A549 (cell line): ENCODE measurements around the gene ZNF619. TPM values are rescaled to one million over a fixed set of nuclear protein-coding genes. Genes with fewer than 3 reads are reported as not detected.
A peak's percentile ranks its signal among the peaks of the same experiment; 100 is the strongest.

Source experiments
- BHLHE40 ChIP-seq: IDR thresholded peaks from 2 replicates; pipeline ENCODE4 v1.6.1; 2012; ENCODE audit warnings: low read depth, low read length, inconsistent platforms
- CBX2 ChIP-seq: fragments of 200-600 bp; sonication (generic); IDR thresholded peaks from 2 replicates; pipeline ENCODE4 v1.6.1; 2016; ENCODE audit warnings: low read depth, mild to moderate bottlenecking, borderline replicate concordance
- CBX8 ChIP-seq: fragments of 200-600 bp; sonication (generic); IDR thresholded peaks from 2 replicates; pipeline ENCODE4 v1.6.1; 2016
- CEBPB ChIP-seq, 2 experiments: fragments of >200 bp in 1 of 2; sonication (Bioruptor Twin) in 1 of 2; formaldehyde crosslinking in 1 of 2; IDR thresholded peaks; 2 replicates each; pipeline ENCODE4 v1.6.1; 2012 to 2016
- CHD2 ChIP-seq: fragments of 150-350 bp; IDR thresholded peaks from 2 replicates; pipeline ENCODE4 v1.6.1; 2014; ENCODE audit warnings: low read length; ENCODE audit not compliant: partially characterized antibody
- CHD4 ChIP-seq: fragments of 200-600 bp; sonication (generic); IDR thresholded peaks from 2 replicates; pipeline ENCODE4 v1.6.1; 2016; ENCODE audit warnings: antibody characterized with exemption, mild to moderate bottlenecking, borderline replicate concordance
- EHF ChIP-seq: fragments of 250-450 bp; sonication (Bioruptor Pico); IDR thresholded peaks from 2 replicates; pipeline ENCODE4 v1.5.0; 2020; ENCODE audit warnings: mild to moderate bottlenecking
- EP300 ChIP-seq, 2 experiments: fragments of >200 bp; sonication (Bioruptor Twin); formaldehyde crosslinking; IDR thresholded peaks; 2 replicates in 1 of 2; 3 replicates in 1 of 2; pipeline ENCODE4 v1.6.1; 2016 to 2017
- FOSB ChIP-seq: fragments of 250-450 bp; sonication (Bioruptor Pico); IDR thresholded peaks from 2 replicates; pipeline ENCODE4 v1.5.0; 2020; ENCODE audit warnings: mild to moderate bottlenecking, moderate library complexity
- FOXS1 ChIP-seq: fragments of 250-450 bp; sonication (Bioruptor Pico); IDR thresholded peaks from 2 replicates; pipeline ENCODE4 v1.5.0; 2020; ENCODE audit warnings: mild to moderate bottlenecking, moderate library complexity
- GATA3 ChIP-seq: IDR thresholded peaks from 2 replicates; pipeline ENCODE4 v1.6.1; 2012; ENCODE audit warnings: borderline replicate concordance
- HDAC2 ChIP-seq: fragments of 200-600 bp; sonication (generic); IDR thresholded peaks from 2 replicates; pipeline ENCODE4 v1.6.1; 2016
- HOXA7 ChIP-seq: fragments of 250-450 bp; sonication (Bioruptor Pico); IDR thresholded peaks from 2 replicates; pipeline ENCODE4 v1.5.0; 2020; ENCODE audit warnings: mild to moderate bottlenecking, moderate library complexity
- HOXB13 ChIP-seq: fragments of 250-450 bp; sonication (Bioruptor Pico); IDR thresholded peaks from 2 replicates; pipeline ENCODE4 v1.5.0; 2020; ENCODE audit warnings: low read depth, mild to moderate bottlenecking, moderate library complexity
- HOXB5 ChIP-seq: fragments of 250-450 bp; sonication (Bioruptor Pico); IDR thresholded peaks from 2 replicates; pipeline ENCODE4 v1.5.0; 2020; ENCODE audit warnings: mild to moderate bottlenecking, moderate library complexity
- JUN ChIP-seq, 2 experiments: fragments of >200 bp; sonication (Bioruptor Twin); formaldehyde crosslinking; IDR thresholded peaks; 2 replicates in 1 of 2; 3 replicates in 1 of 2; pipeline ENCODE4 v1.6.1; 2016 to 2017
- KDM1A ChIP-seq: fragments of 200-600 bp; sonication (generic); IDR thresholded peaks from 2 replicates; pipeline ENCODE4 v1.6.1; 2016; ENCODE audit warnings: low read depth, mild to moderate bottlenecking
- KDM5A ChIP-seq: fragments of 200-600 bp; sonication (generic); IDR thresholded peaks from 2 replicates; pipeline ENCODE4 v1.6.1; 2016; ENCODE audit warnings: antibody characterized with exemption, mild to moderate bottlenecking
- MAFK ChIP-seq: fragments of 450-650 bp; IDR thresholded peaks from 2 replicates; pipeline ENCODE4 v1.6.1; 2014; ENCODE audit not compliant: partially characterized antibody
- MAZ ChIP-seq: fragments of 150-350 bp; IDR thresholded peaks from 2 replicates; pipeline ENCODE4 v1.6.1; 2014; ENCODE audit warnings: antibody characterized with exemption, low read depth, low read length, borderline replicate concordance
- MYC ChIP-seq: IDR thresholded peaks from 2 replicates; pipeline ENCODE4 v1.6.1; 2012; ENCODE audit warnings: mild to moderate bottlenecking, inconsistent platforms, low read length, improper control_type of control experiment, borderline replicate concordance
- NFE2L2 ChIP-seq: fragments of 150-350 bp; conservative IDR thresholded peaks from 2 replicates; pipeline ENCODE4 v1.6.1; 2014; ENCODE audit warnings: low read length
- NPAS2 ChIP-seq: fragments of 250-450 bp; sonication (Bioruptor Pico); IDR thresholded peaks from 2 replicates; pipeline ENCODE4 v1.8.0; 2022; ENCODE audit warnings: mild to moderate bottlenecking, moderate library complexity, borderline replicate concordance
- PHF8 ChIP-seq: fragments of 200-600 bp; sonication (generic); IDR thresholded peaks from 2 replicates; pipeline ENCODE4 v1.6.1; 2016; ENCODE audit warnings: low read depth, mild to moderate bottlenecking, antibody characterized with exemption, moderate library complexity, borderline replicate concordance
- POLR2A ChIP-seq: IDR thresholded peaks from 2 replicates; pipeline ENCODE4 v1.6.1; 2012; ENCODE audit warnings: mild to moderate bottlenecking, low read length
- POLR2AphosphoS2 ChIP-seq: conservative IDR thresholded peaks from 2 replicates; pipeline ENCODE4 v1.6.1; 2012; ENCODE audit warnings: low read length, improper control_type of control experiment, inconsistent platforms
- RARB ChIP-seq: fragments of 250-450 bp; sonication (Bioruptor Pico); IDR thresholded peaks from 2 replicates; pipeline ENCODE4 v1.8.0; 2021; ENCODE audit warnings: mild to moderate bottlenecking, moderate library complexity
- RCOR1 ChIP-seq: fragments of 150-350 bp; IDR thresholded peaks from 2 replicates; pipeline ENCODE4 v1.6.1; 2014; ENCODE audit warnings: antibody characterized with exemption, low read length, low read depth
- RFX5 ChIP-seq: fragments of 450-650 bp; IDR thresholded peaks from 2 replicates; pipeline ENCODE4 v1.7.1; 2014; ENCODE audit warnings: antibody characterized with exemption, mild to moderate bottlenecking, moderate library complexity
- RNF2 ChIP-seq: fragments of 200-600 bp; sonication (generic); IDR thresholded peaks from 2 replicates; pipeline ENCODE4 v1.6.1; 2016; ENCODE audit warnings: low read depth, mild to moderate bottlenecking, antibody characterized with exemption, moderate library complexity, borderline replicate concordance
- SMC3 ChIP-seq: fragments of >200 bp; sonication (Bioruptor Twin); formaldehyde crosslinking; IDR thresholded peaks from 3 replicates; pipeline ENCODE4 v1.6.1; 2018; ENCODE audit warnings: inconsistent platforms
- SREBF2 ChIP-seq: fragments of 450-650 bp; IDR thresholded peaks from 2 replicates; pipeline ENCODE4 v1.6.1; 2014; ENCODE audit warnings: mild to moderate bottlenecking, moderate library complexity
- TP53 ChIP-seq: fragments of 250-450 bp; sonication (Bioruptor Pico); IDR thresholded peaks from 2 replicates; pipeline ENCODE4 v1.5.0; 2021; ENCODE audit warnings: mild to moderate bottlenecking, moderate library complexity
- ZC3H11A ChIP-seq: fragments of 450-650 bp; IDR thresholded peaks from 2 replicates; pipeline ENCODE4 v1.6.1; 2014; ENCODE audit warnings: antibody characterized with exemption, mild to moderate bottlenecking
- ZFP36 ChIP-seq: fragments of 450-650 bp; IDR thresholded peaks from 2 replicates; pipeline ENCODE4 v1.6.1; 2014; ENCODE audit warnings: borderline replicate concordance; ENCODE audit not compliant: partially characterized antibody
- ZSCAN20 ChIP-seq: fragments of 250-450 bp; sonication (Bioruptor Pico); IDR thresholded peaks from 2 replicates; pipeline ENCODE4 v1.8.0; 2022; ENCODE audit warnings: mild to moderate bottlenecking, moderate library complexity
- polyA plus RNA-seq, 4 experiments: library from polyadenylated mRNA; depleted of rRNA in 3 of 4; stranded (reverse); fragments of >200 nt; fragmentation: RNase III in 1 of 4; extraction: RNeasy Plus Mini Kit Qiagen cat#74134 plus additional on column Dnase treatment in 1 of 4; gene quantifications; 2 replicates in 3 of 4; 3 replicates in 1 of 4; pipeline ENCODE4 v1.2.3, GENCODE V29; 2011 to 2017
- TF ChIP-seq, protein P1 (sequence below): fragments of 150-350 bp; IDR thresholded peaks from 2 replicates; pipeline ENCODE4 v1.6.1; 2014; ENCODE audit warnings: low read depth, mild to moderate bottlenecking, low read length
- TF ChIP-seq, protein P2 (sequence below): IDR thresholded peaks from 2 replicates; pipeline ENCODE4 v1.6.1; 2012
- TF ChIP-seq, protein P3 (sequence below): fragments of >200 bp; sonication (Bioruptor Twin); formaldehyde crosslinking; IDR thresholded peaks from 2 replicates; pipeline ENCODE4 v1.6.1; 2016
- TF ChIP-seq, protein P4 (sequence below): fragments of 450-650 bp; IDR thresholded peaks from 2 replicates; pipeline ENCODE4 v1.6.1; 2014; ENCODE audit warnings: antibody characterized with exemption
- TF ChIP-seq, protein P5 (sequence below): fragments of >200 bp; sonication (Bioruptor Twin); formaldehyde crosslinking; IDR thresholded peaks from 3 replicates; pipeline ENCODE4 v1.5.1; 2016
- TF ChIP-seq, protein P6 (sequence below): fragments of 250-450 bp; sonication (Bioruptor Pico); IDR thresholded peaks from 2 replicates; pipeline ENCODE4 v1.5.0; 2020; ENCODE audit warnings: low read depth, mild to moderate bottlenecking, moderate library complexity

The ZNF619 gene
- polyA plus RNA-seq, 2 of the 4 experiments (the other 2 are of a cell fraction): 2.2 to 4.1 TPM

DNA sequence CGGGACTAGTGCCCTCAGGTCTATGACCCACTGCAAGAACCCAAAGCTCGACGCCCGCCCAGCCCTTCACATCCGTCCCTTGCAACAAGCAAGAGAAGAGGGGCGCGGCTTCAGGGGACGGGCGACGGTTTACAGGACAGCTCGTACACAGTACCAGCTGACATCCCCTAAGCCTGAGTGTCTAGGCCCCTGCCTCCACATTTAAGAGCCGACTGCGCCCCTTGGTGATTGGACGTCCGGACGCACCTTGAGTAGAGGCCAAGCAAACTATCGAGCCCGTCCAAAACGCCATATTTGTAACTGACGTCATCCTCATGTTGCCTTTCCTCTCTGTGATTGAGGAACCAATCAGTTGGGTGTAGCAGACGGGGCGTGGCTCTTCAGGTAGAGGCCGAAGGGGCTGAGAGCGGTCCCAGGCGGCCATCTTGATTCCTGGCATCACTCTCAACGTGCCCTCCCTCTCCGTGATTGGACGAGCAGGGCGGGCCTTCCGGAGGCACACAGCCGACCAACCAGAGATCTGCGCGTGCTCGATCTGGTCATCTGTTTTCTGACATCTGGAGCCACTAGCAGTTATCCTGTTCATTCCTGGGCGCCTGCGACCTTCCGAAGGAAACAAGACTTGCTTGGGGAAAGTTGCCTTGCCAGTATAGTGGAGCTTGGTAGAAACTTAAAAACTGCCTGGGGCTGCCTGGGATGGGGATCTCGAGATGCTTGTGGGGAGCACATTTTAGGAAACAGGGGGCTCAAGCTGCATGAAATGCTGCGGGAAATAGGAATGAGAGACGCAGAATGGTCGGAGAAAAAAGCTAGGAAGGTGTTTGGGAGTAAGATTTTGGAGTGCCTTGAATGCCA, 23.8 kb upstream of the ZNF619 start (continued):
- TF ChIP-seq, protein P1, sequence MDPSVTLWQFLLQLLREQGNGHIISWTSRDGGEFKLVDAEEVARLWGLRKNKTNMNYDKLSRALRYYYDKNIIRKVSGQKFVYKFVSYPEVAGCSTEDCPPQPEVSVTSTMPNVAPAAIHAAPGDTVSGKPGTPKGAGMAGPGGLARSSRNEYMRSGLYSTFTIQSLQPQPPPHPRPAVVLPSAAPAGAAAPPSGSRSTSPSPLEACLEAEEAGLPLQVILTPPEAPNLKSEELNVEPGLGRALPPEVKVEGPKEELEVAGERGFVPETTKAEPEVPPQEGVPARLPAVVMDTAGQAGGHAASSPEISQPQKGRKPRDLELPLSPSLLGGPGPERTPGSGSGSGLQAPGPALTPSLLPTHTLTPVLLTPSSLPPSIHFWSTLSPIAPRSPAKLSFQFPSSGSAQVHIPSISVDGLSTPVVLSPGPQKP: no peak
- no peak for TF ChIP-seq POLR2AphosphoS2
- TF ChIP-seq EP300 (IDR thresholded peaks at IDR 0.05): no peak
- TF ChIP-seq NFE2L2: no peak
- TF ChIP-seq SREBF2: no peak
- no peak for TF ChIP-seq NPAS2 (CRISPR knock-in tag)
- no peak for TF ChIP-seq MYC
- TF ChIP-seq JUN (IDR thresholded peaks at IDR 0.05): peak in 1 of 2 experiments; percentile 75; a peak in 2 of 5 replicates
- TF ChIP-seq, protein P2, sequence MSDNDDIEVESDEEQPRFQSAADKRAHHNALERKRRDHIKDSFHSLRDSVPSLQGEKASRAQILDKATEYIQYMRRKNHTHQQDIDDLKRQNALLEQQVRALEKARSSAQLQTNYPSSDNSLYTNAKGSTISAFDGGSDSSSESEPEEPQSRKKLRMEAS: peak; percentile 44; the same call in 1 of the 2 replicates
- TF ChIP-seq KDM1A: no peak
- no peak for TF ChIP-seq FOSB
- no peak for TF ChIP-seq CHD2
- TF ChIP-seq HOXB5 (CRISPR knock-in tag): no peak
- TF ChIP-seq HOXB13 (CRISPR knock-in tag): no peak
- TF ChIP-seq SMC3: no peak
- TF ChIP-seq, protein P3, sequence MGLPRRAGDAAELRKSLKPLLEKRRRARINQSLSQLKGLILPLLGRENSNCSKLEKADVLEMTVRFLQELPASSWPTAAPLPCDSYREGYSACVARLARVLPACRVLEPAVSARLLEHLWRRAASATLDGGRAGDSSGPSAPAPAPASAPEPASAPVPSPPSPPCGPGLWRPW: no peak
- TF ChIP-seq ZSCAN20 (CRISPR knock-in tag): no peak
- TF ChIP-seq CBX2: no peak
- no peak; the same call in 1 of the 2 replicates for TF ChIP-seq KDM5A
- no peak for TF ChIP-seq RCOR1
- TF ChIP-seq CEBPB (IDR thresholded peaks at IDR 0.05): no peak
- TF ChIP-seq ZFP36: no peak
- TF ChIP-seq TP53: no peak
- TF ChIP-seq RFX5: peak; percentile 77
- no peak for TF ChIP-seq BHLHE40
- TF ChIP-seq POLR2A: peak; percentile 51
- no peak for TF ChIP-seq FOXS1 (CRISPR knock-in tag)
- TF ChIP-seq CHD4: no peak
- TF ChIP-seq, protein P4, sequence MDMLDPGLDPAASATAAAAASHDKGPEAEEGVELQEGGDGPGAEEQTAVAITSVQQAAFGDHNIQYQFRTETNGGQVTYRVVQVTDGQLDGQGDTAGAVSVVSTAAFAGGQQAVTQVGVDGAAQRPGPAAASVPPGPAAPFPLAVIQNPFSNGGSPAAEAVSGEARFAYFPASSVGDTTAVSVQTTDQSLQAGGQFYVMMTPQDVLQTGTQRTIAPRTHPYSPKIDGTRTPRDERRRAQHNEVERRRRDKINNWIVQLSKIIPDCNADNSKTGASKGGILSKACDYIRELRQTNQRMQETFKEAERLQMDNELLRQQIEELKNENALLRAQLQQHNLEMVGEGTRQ: peak; percentile 10; the same call in 1 of the 2 replicates
- no peak for TF ChIP-seq RNF2
- peak; percentile 82 for TF ChIP-seq PHF8
- TF ChIP-seq ZC3H11A: no peak
- no peak for TF ChIP-seq RARB
- TF ChIP-seq MAFK: no peak
- TF ChIP-seq, protein P5, sequence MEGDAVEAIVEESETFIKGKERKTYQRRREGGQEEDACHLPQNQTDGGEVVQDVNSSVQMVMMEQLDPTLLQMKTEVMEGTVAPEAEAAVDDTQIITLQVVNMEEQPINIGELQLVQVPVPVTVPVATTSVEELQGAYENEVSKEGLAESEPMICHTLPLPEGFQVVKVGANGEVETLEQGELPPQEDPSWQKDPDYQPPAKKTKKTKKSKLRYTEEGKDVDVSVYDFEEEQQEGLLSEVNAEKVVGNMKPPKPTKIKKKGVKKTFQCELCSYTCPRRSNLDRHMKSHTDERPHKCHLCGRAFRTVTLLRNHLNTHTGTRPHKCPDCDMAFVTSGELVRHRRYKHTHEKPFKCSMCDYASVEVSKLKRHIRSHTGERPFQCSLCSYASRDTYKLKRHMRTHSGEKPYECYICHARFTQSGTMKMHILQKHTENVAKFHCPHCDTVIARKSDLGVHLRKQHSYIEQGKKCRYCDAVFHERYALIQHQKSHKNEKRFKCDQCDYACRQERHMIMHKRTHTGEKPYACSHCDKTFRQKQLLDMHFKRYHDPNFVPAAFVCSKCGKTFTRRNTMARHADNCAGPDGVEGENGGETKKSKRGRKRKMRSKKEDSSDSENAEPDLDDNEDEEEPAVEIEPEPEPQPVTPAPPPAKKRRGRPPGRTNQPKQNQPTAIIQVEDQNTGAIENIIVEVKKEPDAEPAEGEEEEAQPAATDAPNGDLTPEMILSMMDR: no peak
- no peak for TF ChIP-seq GATA3
- TF ChIP-seq HOXA7 (CRISPR knock-in tag): no peak
- TF ChIP-seq MAZ: no peak
- no peak for TF ChIP-seq CBX8
- TF ChIP-seq, protein P6, sequence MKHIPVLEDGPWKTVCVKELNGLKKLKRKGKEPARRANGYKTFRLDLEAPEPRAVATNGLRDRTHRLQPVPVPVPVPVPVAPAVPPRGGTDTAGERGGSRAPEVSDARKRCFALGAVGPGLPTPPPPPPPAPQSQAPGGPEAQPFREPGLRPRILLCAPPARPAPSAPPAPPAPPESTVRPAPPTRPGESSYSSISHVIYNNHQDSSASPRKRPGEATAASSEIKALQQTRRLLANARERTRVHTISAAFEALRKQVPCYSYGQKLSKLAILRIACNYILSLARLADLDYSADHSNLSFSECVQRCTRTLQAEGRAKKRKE (CRISPR knock-in tag): no peak
- TF ChIP-seq HDAC2: no peak
- TF ChIP-seq EHF (CRISPR knock-in tag): no peak
